Measurements from ENCODE around the gene BCDIN3D. TPM values are rescaled to one million over a fixed set of nuclear protein-coding genes. Genes with fewer than 3 reads are reported as not detected.

BCDIN3D gene
- total and polyA plus RNA-seq, 9 of the 15 experiments (the other 6 are each of a cell fraction or from before 2014, with no cell fraction given), result 3.7 to 6.9 (median 5.6) TPM

DNA sequence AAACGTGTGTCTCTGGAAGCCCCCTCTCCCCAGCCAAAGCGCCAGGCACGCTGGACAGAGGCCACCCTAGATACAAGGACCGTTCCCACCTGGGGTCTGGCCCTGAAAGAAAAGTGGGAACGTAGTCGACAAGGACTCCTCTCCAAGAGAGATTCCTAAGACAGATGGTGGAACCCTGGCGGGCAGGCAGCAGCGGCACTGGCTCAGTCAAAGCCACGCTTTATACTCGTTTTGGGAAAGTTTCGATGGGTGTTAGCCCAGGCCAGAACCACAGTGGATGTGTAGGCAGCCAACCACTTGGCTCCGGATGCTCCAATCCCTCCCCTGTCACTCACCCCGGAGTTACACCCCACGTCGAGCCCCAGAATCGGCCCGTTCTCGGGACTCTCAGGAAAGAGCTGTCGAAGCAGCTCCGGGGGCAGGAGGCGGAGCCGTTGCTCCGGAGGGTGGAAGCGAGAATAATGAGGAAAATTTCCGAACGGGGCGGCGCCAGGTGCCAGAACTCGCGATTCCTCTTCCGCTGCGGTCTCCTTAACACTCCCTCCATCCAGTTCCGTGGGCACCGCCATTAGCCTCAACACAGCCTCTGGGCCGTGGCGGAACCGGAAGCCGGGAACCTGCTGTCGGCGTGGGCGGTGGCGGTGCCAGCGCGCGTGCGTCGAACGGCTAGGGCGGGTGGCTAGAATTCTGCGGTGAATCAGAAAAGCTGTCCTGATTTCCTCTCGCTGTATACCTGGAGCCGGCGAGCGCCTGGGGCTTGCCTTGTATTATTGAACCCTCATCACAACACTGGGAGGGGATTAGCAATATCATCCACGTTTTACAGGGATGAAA is at the start of gene BCDIN3D (continued):
- peak; percentile 36 to 58; a peak in 2 of 4 replicates for TF ChIP-seq SIN3A (IDR thresholded peaks at IDR 0.05; ENCODE audit: borderline replicate concordance in 2 of 2, control insufficient read depth in 1 of 2, low read depth in 2 of 2, low read length in 2 of 2)
- 0 out of 2 replicates have a peak, but pooled peaks have one; percentile 34 for TF ChIP-seq DNMT1 (IDR thresholded peaks at IDR 0.05)
- TF ChIP-seq GABPB2 (CRISPR knock-in tag; conservative IDR thresholded peaks at IDR 0.05), result no peak
- no peak for TF ChIP-seq NR2F6 (CRISPR knock-in tag; IDR thresholded peaks at IDR 0.05)
- TF ChIP-seq CREM (IDR thresholded peaks at IDR 0.05; ENCODE audit: low read depth), result 0 out of 2 replicates have a peak, but pooled peaks have one; percentile 42
- no peak for TF ChIP-seq ZC3H11A (IDR thresholded peaks at IDR 0.05; ENCODE audit: low read depth, low read length)
- TF ChIP-seq GMEB1 (CRISPR knock-in tag; IDR thresholded peaks at IDR 0.05), result 0 out of 2 replicates have a peak, but pooled peaks have one; percentile 29
- no peak for TF ChIP-seq CTCFL (IDR thresholded peaks at IDR 0.05; ENCODE audit: borderline replicate concordance, insufficient read depth, low read depth, low read length, poor library complexity, severe bottlenecking)
- TF ChIP-seq STAG1 (CRISPR knock-in tag; IDR thresholded peaks at IDR 0.05; ENCODE audit: borderline replicate concordance), result no peak
- peak; percentile 84 for TF ChIP-seq ELF1 (tag; IDR thresholded peaks at IDR 0.05)
- TF ChIP-seq ZNF445 (CRISPR knock-in tag; IDR thresholded peaks at IDR 0.05; ENCODE audit: low read depth), result no peak
- TF ChIP-seq CEBPG (CRISPR knock-in tag; IDR thresholded peaks at IDR 0.05), result no peak
- TF ChIP-seq CEBPG (tag; conservative IDR thresholded peaks at IDR 0.05 in 1 of 2, IDR thresholded peaks at IDR 0.05 in 1 of 2), result no peak
- peak; percentile 57; the same call in 1 of the 2 replicates for TF ChIP-seq LCOR (CRISPR knock-in tag; IDR thresholded peaks at IDR 0.05)
